Duodenal mucosa (tissue), 2 donors: ENCODE results near the gene LGALS12.

Source experiments
- H3K27ac ChIP-seq: one replicate; pipeline ENCODE4 v1.7.0; 2013; ENCODE audit warnings: low read depth, low read length
- H3K27me3 ChIP-seq, 2 donors: one replicate each; pipeline ENCODE4 v1.7.0; 2013; ENCODE audit warnings: low read length in 2 of 2, control low read depth in 1 of 2; ENCODE audit not compliant: insufficient read depth in 2 of 2, control insufficient read depth in 1 of 2
- H3K36me3 ChIP-seq, 2 donors: one replicate each; pipeline ENCODE4 v1.7.0; 2013; ENCODE audit warnings: low read length in 2 of 2, control low read depth in 1 of 2; ENCODE audit not compliant: insufficient read depth in 2 of 2, control insufficient read depth in 1 of 2
- H3K4me1 ChIP-seq, 2 donors: one replicate each; pipeline ENCODE4 v1.7.0; 2013; ENCODE audit warnings: low read length in 2 of 2, control low read depth in 1 of 2; ENCODE audit not compliant: insufficient read depth in 2 of 2, control insufficient read depth in 1 of 2
- H3K4me3 ChIP-seq, 2 donors: one replicate each; pipeline ENCODE4 v1.7.0; 2013; ENCODE audit warnings: low read length in 2 of 2, low read depth in 1 of 2
- H3K9ac ChIP-seq, 2 donors: one replicate each; pipeline ENCODE4 v1.7.0; 2013; ENCODE audit warnings: low read length in 2 of 2, low read depth in 1 of 2
- H3K9me3 ChIP-seq, 2 donors: one replicate each; pipeline ENCODE4 v1.7.0; 2013; ENCODE audit warnings: low read length in 2 of 2, control low read depth in 1 of 2; ENCODE audit not compliant: control insufficient read depth in 1 of 2

LGALS12 gene

DNA sequence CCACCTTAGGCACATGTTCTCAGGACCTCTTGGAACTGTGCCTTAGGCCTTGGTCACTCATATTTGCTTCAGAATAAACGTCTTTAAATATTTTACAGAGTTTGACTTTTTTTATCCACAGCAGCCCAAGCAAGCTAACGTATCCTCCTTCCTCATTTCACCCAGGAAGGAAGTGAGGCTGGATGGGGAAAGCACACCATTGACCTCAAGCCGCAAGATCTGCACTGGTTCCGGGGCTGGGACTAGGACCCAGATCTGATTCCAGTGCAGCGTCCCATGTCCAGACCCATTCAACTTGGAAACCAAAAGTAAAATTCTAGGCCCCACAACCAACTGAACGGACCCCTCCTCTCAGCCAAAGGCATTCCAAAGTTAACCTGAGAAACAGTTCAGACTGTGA, 2.4 kb upstream of the LGALS12 start:
- Histone ChIP-seq H3K9me3 (peaks cover 6 to 9% of the 10 kb centered on the region in 2 donors), H3K4me3 (no peak overlapping the region), H3K4me1 (peaks cover 1 to 6% of the 10 kb centered on the region in 2 donors), H3K27me3 (no peaks in the 10 kb centered on the region), H3K27ac (no peak overlapping the region), H3K9ac (no peak overlapping the region), H3K36me3 (no peaks in the 10 kb centered on the region)

DNA sequence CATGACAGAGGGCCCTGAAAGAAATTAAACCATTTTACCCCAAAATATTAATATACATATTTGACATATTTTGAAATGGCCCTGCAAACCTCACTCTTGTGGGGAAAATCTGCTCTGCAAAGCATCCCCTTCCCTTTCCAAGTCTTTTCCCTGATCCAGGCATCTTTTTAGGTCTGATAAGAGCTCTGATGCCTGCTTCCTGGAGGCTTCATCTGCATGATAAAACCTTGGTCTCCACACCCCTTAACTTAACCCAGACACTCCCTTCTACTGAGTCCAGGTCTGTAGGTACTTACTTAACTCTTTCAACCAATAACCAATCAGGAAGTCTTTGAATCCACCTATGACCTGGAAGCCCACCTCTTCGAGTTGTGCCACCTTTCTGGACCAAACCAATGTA, 1.8 kb upstream of the LGALS12 start:
- no peaks in the 10 kb centered on the region for H3K27me3 ChIP-seq
- H3K4me3 ChIP-seq, result no peak overlapping the region
- H3K4me1 ChIP-seq, result peaks cover 5 to 6% of the 10 kb centered on the region in 2 donors
- H3K27ac ChIP-seq, result no peak overlapping the region
- peaks cover 6 to 9% of the 10 kb centered on the region in 2 donors for H3K9me3 ChIP-seq
- no peaks in the 10 kb centered on the region for H3K36me3 ChIP-seq
- no peak overlapping the region for H3K9ac ChIP-seq

DNA sequence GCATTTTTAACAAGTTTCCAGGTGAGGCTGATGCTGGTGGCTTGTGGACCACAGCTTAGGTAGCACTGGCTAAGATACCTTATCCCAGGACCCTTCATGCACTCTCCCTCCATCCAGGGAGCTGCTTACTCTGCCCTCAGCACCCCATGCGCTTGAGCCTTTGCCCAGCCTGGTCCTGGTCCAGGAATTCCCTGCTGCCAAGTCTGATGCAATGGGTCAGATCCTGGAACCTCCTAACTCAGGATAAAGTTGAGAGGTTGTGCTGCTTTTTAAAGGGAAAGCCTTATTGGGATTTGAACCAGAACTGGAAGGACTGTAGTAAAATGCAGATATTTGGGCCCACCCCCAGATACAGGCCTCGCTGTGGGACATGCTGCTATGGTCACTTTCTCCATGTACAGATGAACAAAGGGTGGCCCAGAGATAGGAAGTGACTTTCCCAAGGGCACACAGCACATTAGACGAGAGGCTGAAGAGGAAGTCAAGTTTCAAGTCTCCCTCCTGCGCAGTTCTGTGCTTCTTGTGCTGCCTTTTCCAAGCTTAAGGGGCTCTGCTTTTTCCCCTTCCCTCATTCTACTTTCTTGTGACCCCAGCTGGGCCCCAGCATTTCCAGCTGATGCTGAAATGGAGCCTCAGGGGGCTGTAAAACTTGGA, 824 bp upstream of the LGALS12 start:
- peaks cover 5 to 6% of the 10 kb centered on the region in 2 donors for H3K4me1 ChIP-seq
- no peaks in the 10 kb centered on the region for H3K36me3 ChIP-seq
- no peak overlapping the region for H3K9ac ChIP-seq
- H3K4me3 ChIP-seq, result no peak overlapping the region
- peaks cover 5 to 6% of the 10 kb centered on the region in 2 donors for H3K9me3 ChIP-seq
- no peak overlapping the region for H3K27ac ChIP-seq
- H3K27me3 ChIP-seq, result no peaks in the 10 kb centered on the region

DNA sequence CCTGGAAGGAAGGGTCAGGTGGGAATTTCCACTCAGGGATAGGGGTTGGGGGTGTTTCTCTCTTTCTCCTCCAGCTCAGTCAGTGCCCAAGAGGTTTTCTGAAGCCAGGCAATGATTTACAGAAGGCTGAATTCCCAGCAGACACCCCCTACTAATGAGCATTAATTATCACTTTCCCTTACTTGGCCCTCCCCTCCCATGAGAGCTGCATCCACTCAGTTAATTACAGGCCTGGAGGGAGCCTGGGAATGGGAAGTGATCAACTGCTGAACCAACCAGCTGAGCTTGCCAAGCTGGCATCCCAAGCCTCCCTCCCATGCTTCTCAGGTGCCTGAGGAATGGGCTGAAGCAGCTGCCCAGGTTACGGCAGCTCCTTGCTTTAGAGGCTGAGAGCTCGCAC, 992 bp downstream of the LGALS12 start:
- Histone ChIP-seq H3K27me3 (no peaks in the 10 kb centered on the region), H3K9me3 (no peaks in the 10 kb centered on the region), H3K4me1 (peaks cover 5 to 6% of the 10 kb centered on the region in 2 donors), H3K4me3 (no peak overlapping the region), H3K36me3 (no peaks in the 10 kb centered on the region), H3K9ac (no peak overlapping the region), H3K27ac (no peak overlapping the region)

DNA sequence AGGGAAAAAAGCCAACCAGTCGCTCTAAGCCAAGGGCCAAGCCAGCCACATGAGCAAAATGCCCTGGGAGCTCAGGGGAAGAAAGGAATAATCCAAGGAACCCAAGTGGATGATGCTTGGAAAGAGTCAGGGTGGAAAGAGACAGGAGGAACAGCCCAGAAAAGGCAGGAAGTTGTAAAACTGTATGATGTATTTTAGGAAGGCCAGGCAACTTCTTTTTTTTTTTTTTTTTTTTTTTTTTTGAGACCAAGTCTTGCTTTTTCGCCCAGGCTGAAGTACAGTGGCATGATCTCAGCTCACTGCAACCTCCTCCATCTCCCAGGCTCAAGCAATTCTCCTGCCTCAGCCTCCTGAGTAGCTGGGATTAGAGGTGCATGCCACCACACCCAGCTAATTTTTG, 1.6 kb downstream of the LGALS12 start:
- H3K4me3 ChIP-seq, result no peak overlapping the region
- H3K9ac ChIP-seq, result no peak overlapping the region
- no peak overlapping the region for H3K27ac ChIP-seq
- no peaks in the 10 kb centered on the region for H3K27me3 ChIP-seq
- no peaks in the 10 kb centered on the region for H3K9me3 ChIP-seq
- H3K4me1 ChIP-seq, result peaks cover 5 to 6% of the 10 kb centered on the region in 2 donors
- no peaks in the 10 kb centered on the region for H3K36me3 ChIP-seq

DNA sequence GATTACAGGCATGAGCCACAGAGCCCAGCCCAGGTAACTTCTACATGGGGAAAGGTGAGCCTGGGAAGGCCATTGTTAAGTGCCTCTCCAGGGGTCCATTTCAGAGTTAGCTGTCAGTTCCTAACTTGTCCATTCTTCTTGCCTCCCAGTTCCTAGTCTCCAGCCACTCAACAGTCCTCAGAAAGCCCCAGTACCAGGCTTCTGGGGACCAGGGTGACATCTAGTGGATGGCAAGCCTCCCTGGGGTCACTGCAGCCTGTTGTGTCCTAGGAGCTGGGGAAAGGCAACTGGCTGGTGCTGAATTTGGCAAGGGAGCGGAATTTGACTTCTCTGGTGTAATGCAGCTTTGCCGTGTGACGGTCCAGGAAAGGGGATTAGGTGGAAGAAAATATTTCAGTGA, 2.1 kb downstream of the LGALS12 start:
- Histone ChIP-seq H3K4me3 (no peak overlapping the region), H3K9ac (no peak overlapping the region), H3K27ac (no peak overlapping the region), H3K9me3 (no peaks in the 10 kb centered on the region), H3K27me3 (no peaks in the 10 kb centered on the region), H3K36me3 (no peaks in the 10 kb centered on the region), H3K4me1 (peaks cover 5 to 6% of the 10 kb centered on the region in 2 donors)

DNA sequence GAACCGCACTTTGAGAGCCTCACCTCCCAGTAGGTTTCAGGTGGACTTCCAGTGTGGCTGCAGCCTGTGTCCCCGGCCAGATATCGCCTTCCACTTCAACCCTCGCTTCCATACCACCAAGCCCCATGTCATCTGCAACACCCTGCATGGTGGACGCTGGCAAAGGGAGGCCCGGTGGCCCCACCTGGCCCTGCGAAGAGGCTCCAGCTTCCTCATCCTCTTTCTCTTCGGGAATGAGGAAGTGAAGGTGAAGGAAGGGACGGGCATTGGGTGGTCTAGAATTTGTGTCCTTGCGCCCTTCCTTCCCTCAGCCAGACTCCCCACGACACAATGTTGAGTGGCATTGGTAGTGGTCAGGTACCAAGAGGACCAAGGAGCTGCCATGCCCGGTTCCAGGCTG, 2.9 kb downstream of the LGALS12 start:
- Histone ChIP-seq H3K4me3 (no peak overlapping the region), H3K9me3 (no peaks in the 10 kb centered on the region), H3K27me3 (no peaks in the 10 kb centered on the region), H3K36me3 (no peaks in the 10 kb centered on the region), H3K9ac (no peak overlapping the region), H3K27ac (no peak overlapping the region), H3K4me1 (peaks cover 5 to 6% of the 10 kb centered on the region in 2 donors)

DNA sequence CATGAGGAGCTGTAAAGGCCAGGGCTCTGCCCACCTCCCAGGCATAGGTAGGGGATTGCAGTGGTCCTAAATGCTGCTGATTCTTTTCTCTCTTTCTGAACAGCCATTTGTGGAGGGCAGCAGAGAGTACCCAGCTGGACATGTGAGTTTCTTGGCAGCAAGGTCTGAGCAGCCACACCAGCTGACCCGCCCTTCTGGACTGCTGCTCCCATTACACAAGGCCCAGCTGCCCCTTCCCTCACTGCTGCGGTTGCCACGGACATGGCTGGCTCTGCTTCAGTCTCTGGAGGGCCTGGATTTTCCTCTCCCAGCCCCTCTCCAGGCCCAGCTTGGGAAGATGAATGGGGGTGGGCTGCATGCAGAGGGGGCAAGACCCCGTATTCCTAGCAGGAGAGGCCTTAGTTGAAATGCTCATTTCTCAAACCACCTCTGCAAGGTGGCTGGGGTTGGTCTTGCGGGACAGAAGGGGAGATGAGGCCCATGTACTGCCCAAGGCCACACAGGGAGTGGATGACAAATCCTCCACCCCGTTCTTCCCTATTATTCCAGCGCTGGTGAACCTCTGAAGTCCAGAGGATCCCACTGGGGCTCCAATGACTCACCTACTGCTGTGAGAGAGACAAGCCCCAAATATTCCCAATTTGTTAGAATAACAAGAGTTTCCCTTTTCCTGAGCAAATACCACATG, 4.6 kb downstream of the LGALS12 start:
- Histone ChIP-seq H3K9ac (no peak overlapping the region), H3K9me3 (no peaks in the 10 kb centered on the region), H3K4me1 (peaks cover 0 to 5% of the 10 kb centered on the region in 2 donors), H3K36me3 (no peaks in the 10 kb centered on the region), H3K27me3 (no peaks in the 10 kb centered on the region), H3K4me3 (no peak overlapping the region), H3K27ac (no peak overlapping the region)

DNA sequence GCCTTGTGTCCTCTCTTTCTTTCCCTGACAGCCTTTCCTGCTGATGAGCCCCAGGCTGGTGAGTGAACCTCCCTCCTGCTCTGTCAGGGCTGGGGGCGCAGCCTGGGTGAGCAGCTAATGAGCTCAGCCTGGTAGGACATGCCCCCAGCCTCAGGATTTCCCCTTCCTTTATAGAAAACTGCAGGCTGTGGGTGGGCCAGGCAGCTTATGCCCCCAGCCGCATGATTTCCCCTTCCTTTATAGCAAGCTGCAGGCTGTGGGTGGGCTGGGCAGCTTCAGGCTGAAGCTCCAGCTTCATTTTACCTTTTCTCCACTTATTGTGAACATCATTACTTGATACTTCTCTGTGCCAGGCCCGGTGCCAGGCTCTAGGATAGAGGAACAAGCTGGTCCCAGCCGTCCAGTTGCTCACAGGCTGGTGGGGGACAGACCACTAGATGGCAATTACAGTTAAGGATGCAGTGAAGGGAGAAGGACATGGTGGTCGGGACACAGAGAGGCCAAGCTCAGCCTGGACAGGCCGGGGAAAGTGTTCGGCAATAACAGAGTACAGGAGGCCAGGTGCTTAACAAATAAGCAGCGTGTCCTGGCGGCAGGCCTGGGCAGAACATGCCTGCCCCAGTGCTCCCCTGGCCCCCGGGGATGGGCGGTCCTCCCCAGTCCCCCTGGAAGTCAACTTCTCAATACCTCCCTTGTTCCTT, 5.3 kb downstream of the LGALS12 start:
- H3K27me3 ChIP-seq, result no peaks in the 10 kb centered on the region
- no peak overlapping the region for H3K4me3 ChIP-seq
- H3K27ac ChIP-seq, result no peak overlapping the region
- H3K9me3 ChIP-seq, result no peaks in the 10 kb centered on the region
- H3K9ac ChIP-seq, result no peak overlapping the region
- peaks cover 0 to 5% of the 10 kb centered on the region in 2 donors for H3K4me1 ChIP-seq
- no peaks in the 10 kb centered on the region for H3K36me3 ChIP-seq

DNA sequence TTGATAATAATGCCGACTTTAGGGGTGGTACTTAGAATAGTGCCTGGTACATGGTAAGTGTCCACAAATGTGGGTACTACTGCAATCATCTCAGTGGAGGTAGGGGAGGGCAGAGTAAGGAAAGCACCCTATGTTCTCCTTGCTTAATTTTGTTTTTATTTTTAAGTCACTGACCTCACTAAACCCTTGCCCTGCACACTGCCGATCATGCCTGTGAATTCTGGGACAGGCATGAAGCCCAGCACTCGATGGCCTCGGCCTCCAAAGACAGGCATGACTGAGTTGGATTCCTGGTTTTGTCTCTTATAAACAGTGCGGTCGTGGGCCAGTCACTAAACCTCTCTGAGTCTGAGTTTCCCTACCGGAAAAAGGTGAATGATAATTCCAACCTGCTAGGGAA, 6.9 kb downstream of the LGALS12 start:
- H3K27me3 ChIP-seq, result no peaks in the 10 kb centered on the region
- no peak overlapping the region for H3K9ac ChIP-seq
- peaks cover 0 to 5% of the 10 kb centered on the region in 2 donors for H3K4me1 ChIP-seq
- no peaks in the 10 kb centered on the region for H3K36me3 ChIP-seq
- no peak overlapping the region for H3K4me3 ChIP-seq
- no peaks in the 10 kb centered on the region for H3K9me3 ChIP-seq
- H3K27ac ChIP-seq, result no peak overlapping the region
